WTC11 (cell line): Measurements from ENCODE around the gene LAMA2.

Experiments
- ATF1 ChIP-seq: sonication (generic); formaldehyde crosslinking; IDR thresholded peaks from 2 replicates; pipeline ENCODE4 v1.8.1; 2023; ENCODE audit warnings: mild to moderate bottlenecking, moderate library complexity, missing genetic modification reagents
- CREM ChIP-seq: sonication (generic); formaldehyde crosslinking; IDR thresholded peaks from 2 replicates; pipeline ENCODE4 v1.8.1; 2022; ENCODE audit warnings: mild to moderate bottlenecking, missing genetic modification reagents, moderate library complexity
- ELF4 ChIP-seq: sonication (generic); formaldehyde crosslinking; IDR thresholded peaks from 2 replicates; pipeline ENCODE4 v1.8.1; 2022; ENCODE audit warnings: low read depth, mild to moderate bottlenecking, moderate library complexity, missing genetic modification reagents
- ESRRA ChIP-seq: sonication (generic); formaldehyde crosslinking; IDR thresholded peaks from 2 replicates; pipeline ENCODE4 v1.8.1; 2022; ENCODE audit warnings: mild to moderate bottlenecking, missing genetic modification reagents, borderline replicate concordance
- GABPB1 ChIP-seq: sonication (generic); formaldehyde crosslinking; IDR thresholded peaks from 2 replicates; pipeline ENCODE4 v1.8.1; 2023; ENCODE audit warnings: mild to moderate bottlenecking, missing genetic modification reagents
- JUN ChIP-seq: sonication (generic); formaldehyde crosslinking; IDR thresholded peaks from 2 replicates; pipeline ENCODE4 v1.8.0; 2023; ENCODE audit warnings: mild to moderate bottlenecking, missing genetic modification reagents
- TP53 ChIP-seq: sonication (generic); formaldehyde crosslinking; IDR thresholded peaks from 2 replicates; pipeline ENCODE4 v1.8.1; 2023; ENCODE audit warnings: mild to moderate bottlenecking, missing genetic modification reagents
- ZNF121 ChIP-seq: sonication (generic); formaldehyde crosslinking; IDR thresholded peaks from 2 replicates; pipeline ENCODE4 v1.8.0; 2023; ENCODE audit warnings: missing genetic modification reagents
- ZNF232 ChIP-seq: sonication (generic); formaldehyde crosslinking; IDR thresholded peaks from 2 replicates; pipeline ENCODE4 v1.8.0; 2022; ENCODE audit warnings: mild to moderate bottlenecking, missing genetic modification reagents
- TF ChIP-seq, protein P1 (sequence below): fragments of 200-600 bp; IDR thresholded peaks from 2 replicates; pipeline ENCODE4 v1.8.0; 2022; ENCODE audit warnings: antibody characterized with exemption
- TF ChIP-seq, protein P2 (sequence below): sonication (generic); formaldehyde crosslinking; IDR thresholded peaks from 2 replicates; pipeline ENCODE4 v1.8.0; 2022; ENCODE audit warnings: mild to moderate bottlenecking, missing genetic modification reagents
- TF ChIP-seq, protein P3 (sequence below): sonication (generic); formaldehyde crosslinking; IDR thresholded peaks from 2 replicates; pipeline ENCODE4 v1.8.0; 2022; ENCODE audit warnings: mild to moderate bottlenecking, missing genetic modification reagents

DNA sequence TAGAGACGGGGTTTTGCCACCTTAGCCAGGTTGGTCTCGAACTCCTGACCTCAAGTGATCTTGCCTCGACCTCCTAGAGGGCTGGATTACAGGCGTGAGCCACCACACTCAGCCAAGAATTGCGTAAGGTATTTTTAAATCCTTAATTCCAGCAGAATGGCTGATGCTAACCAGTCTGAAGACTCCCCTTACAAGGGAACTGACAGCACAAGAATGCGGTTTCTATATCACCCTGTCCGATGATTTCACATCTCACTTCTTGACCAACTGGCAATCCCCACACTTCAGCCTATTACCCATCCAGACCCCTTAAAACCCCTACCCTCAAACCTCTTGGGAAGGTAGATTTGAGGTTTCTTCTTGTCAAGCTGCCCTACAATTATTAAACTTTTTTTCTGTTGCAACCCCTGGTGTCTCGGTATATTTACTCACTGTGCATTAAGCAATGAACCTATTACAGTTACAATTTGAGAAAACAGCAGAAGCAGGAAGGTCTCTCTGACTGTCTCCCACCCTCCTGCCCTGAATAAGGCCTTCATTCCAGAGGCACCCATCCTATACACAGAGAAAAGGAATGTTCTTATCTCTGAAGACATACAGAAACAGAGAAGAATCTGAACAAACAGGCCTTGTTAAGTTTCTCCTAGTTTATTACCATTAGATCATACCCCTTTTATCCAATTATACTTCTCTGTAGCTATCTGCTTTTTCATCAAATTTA lies 662.1 kb downstream of the LAMA2 start:
- TF ChIP-seq ELF4 (CRISPR knock-in tag) (no peak), ATF1 (CRISPR knock-in tag) (no peak), ZNF232 (CRISPR knock-in tag) (no peak), CREM (CRISPR knock-in tag) (no peak), ZNF121 (CRISPR knock-in tag) (no peak), JUN (CRISPR knock-in tag) (no peak), GABPB1 (no peak), ESRRA (CRISPR knock-in tag) (no peak), TP53 (CRISPR knock-in tag) (no peak)
- TF ChIP-seq, protein P1, sequence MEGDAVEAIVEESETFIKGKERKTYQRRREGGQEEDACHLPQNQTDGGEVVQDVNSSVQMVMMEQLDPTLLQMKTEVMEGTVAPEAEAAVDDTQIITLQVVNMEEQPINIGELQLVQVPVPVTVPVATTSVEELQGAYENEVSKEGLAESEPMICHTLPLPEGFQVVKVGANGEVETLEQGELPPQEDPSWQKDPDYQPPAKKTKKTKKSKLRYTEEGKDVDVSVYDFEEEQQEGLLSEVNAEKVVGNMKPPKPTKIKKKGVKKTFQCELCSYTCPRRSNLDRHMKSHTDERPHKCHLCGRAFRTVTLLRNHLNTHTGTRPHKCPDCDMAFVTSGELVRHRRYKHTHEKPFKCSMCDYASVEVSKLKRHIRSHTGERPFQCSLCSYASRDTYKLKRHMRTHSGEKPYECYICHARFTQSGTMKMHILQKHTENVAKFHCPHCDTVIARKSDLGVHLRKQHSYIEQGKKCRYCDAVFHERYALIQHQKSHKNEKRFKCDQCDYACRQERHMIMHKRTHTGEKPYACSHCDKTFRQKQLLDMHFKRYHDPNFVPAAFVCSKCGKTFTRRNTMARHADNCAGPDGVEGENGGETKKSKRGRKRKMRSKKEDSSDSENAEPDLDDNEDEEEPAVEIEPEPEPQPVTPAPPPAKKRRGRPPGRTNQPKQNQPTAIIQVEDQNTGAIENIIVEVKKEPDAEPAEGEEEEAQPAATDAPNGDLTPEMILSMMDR = no peak
- TF ChIP-seq, protein P2, sequence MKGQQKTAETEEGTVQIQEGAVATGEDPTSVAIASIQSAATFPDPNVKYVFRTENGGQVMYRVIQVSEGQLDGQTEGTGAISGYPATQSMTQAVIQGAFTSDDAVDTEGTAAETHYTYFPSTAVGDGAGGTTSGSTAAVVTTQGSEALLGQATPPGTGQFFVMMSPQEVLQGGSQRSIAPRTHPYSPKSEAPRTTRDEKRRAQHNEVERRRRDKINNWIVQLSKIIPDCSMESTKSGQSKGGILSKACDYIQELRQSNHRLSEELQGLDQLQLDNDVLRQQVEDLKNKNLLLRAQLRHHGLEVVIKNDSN (CRISPR knock-in tag) = no peak
- TF ChIP-seq, protein P3, sequence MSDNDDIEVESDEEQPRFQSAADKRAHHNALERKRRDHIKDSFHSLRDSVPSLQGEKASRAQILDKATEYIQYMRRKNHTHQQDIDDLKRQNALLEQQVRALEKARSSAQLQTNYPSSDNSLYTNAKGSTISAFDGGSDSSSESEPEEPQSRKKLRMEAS (CRISPR knock-in tag) = no peak
